HCT116 (cell line): ENCODE measurements around the gene LTA4H. TPM values are rescaled to one million over a fixed set of nuclear protein-coding genes. Genes with fewer than 3 reads are reported as not detected.

Experiments
- ATAC-seq: fragments of 200-7000 bp; cut with Tn5 transposase; 2 replicates; pipeline ENCODE4 v1.9.1; 2020; ENCODE audit warnings: mild to moderate bottlenecking, moderate library complexity
- BruUV-seq: library from RNA; stranded (reverse); fragments of 400-500 nt; replicated peaks from 2 replicates; lab custom pipeline; 2021; lab: Mats Ljungman, UMichigan
- CTCF ChIA-PET: fragments of 300-600 bp; sonication (Branson Sonifier 250); formaldehyde crosslinking; loops from one replicate; lab custom pipeline; 2021; ENCODE audit warnings: antibody characterized with exemption; lab: Charles Lee
- POLR2A ChIA-PET: fragments of 300-600, 350-600 bp; sonication (Branson Sonifier 250); formaldehyde crosslinking; loops from one replicate; lab custom pipeline; 2021; ENCODE audit warnings: antibody characterized with exemption; lab: Charles Lee
- RAD21 ChIA-PET, 2 experiments: fragments of 300-600 bp; sonication (Branson Sonifier 250); formaldehyde crosslinking; loops; one replicate each; lab custom pipeline; 2023; ENCODE audit warnings: low total read pairs in 2 of 2; ENCODE audit not compliant: uncharacterized antibody in 2 of 2, unreplicated experiment in 2 of 2, low non-redundant PET in 1 of 2; lab: Charles Lee
- DNase-seq: peaks from one replicate; pipeline ENCODE4 v3.0.0-alpha.2; 2010; ENCODE audit warnings: low read depth, low spot score
- H2AFZ ChIP-seq: fragments of 200-600 bp; shearing (Covaris generic), sonication (generic); 2 replicates; pipeline ENCODE4 v1.6.1; 2017; ENCODE audit warnings: low read depth, mixed run types, mixed read lengths, antibody characterized with exemption, low read length; ENCODE audit not compliant: poor library complexity, severe bottlenecking
- H3K27ac ChIP-seq: 2 replicates; pipeline ENCODE4 v1.5.1; 2012; ENCODE audit warnings: low read depth, low read length
- H3K27me3 ChIP-seq: fragments of 200-600 bp; sonication (generic); 2 replicates; pipeline ENCODE4 v1.6.1; 2016; ENCODE audit warnings: mixed run types, low read length, mixed read lengths; ENCODE audit not compliant: insufficient read depth
- H3K36me3 ChIP-seq, 2 experiments: fragments of 200-500 bp in 1 of 2; fragments of 200-600 bp in 1 of 2; sonication (Bioruptor generic) in 1 of 2; sonication (generic) in 1 of 2; 2 replicates each; pipeline versions ENCODE4 v1.5.1 to v1.6.1; 2014 to 2016; ENCODE audit warnings: low read length in 2 of 2, inconsistent platforms in 1 of 2, mixed read lengths in 1 of 2, mixed run types in 1 of 2; ENCODE audit not compliant: insufficient read depth in 2 of 2, control insufficient read depth in 1 of 2
- H3K4me1 ChIP-seq, 2 experiments: fragments of 200-600 bp in 1 of 2; sonication (generic) in 1 of 2; 2 replicates each; pipeline versions ENCODE4 v1.5.1 to v1.6.1; 2012 to 2017; ENCODE audit warnings: low read length in 2 of 2, inconsistent platforms in 1 of 2, mild to moderate bottlenecking in 1 of 2, mixed read lengths in 1 of 2, mixed run types in 1 of 2, moderate library complexity in 1 of 2; ENCODE audit not compliant: insufficient read depth in 2 of 2, control insufficient read depth in 1 of 2
- H3K4me2 ChIP-seq: fragments of 200-600 bp; sonication (generic); 2 replicates; pipeline ENCODE4 v1.6.1; 2017; ENCODE audit warnings: mixed run types, low read length, mixed read lengths
- H3K4me3 ChIP-seq, 2 experiments: fragments of 200-600 bp in 1 of 2; sonication (generic) in 1 of 2; replicated peaks in 1 of 2; 2 replicates each; pipeline ENCODE4 v1.5.1; 2011 to 2016; ENCODE audit warnings: low read length in 2 of 2, control low read depth in 1 of 2, low read depth in 1 of 2, mild to moderate bottlenecking in 1 of 2, mixed read lengths in 1 of 2, mixed run types in 1 of 2
- H3K79me2 ChIP-seq: fragments of 200-600 bp; sonication (generic); 2 replicates; pipeline ENCODE4 v1.6.1; 2017; ENCODE audit warnings: mild to moderate bottlenecking, mixed run types, low read length, moderate library complexity, mixed read lengths; ENCODE audit not compliant: insufficient read depth
- H3K9ac ChIP-seq: fragments of 200-600 bp; sonication (generic); 2 replicates; pipeline ENCODE4 v1.6.1; 2016; ENCODE audit warnings: low read length, mixed read lengths
- H3K9me2 ChIP-seq: fragments of 200-600 bp; sonication (generic), shearing (Covaris generic); 2 replicates; pipeline ENCODE4 v1.6.1; 2017; ENCODE audit warnings: mixed run types, mild to moderate bottlenecking, moderate library complexity; ENCODE audit not compliant: insufficient read depth
- H3K9me3 ChIP-seq, 2 experiments: fragments of 200-500 bp in 1 of 2; fragments of 200-600 bp in 1 of 2; sonication (Bioruptor generic) in 1 of 2; sonication (generic) in 1 of 2; 2 replicates each; pipeline ENCODE4 v1.6.1; 2014 to 2017; ENCODE audit warnings: low read length in 2 of 2, mixed read lengths in 2 of 2, inconsistent platforms in 1 of 2, low read depth in 1 of 2, mild to moderate bottlenecking in 1 of 2, mixed run types in 1 of 2, moderate library complexity in 1 of 2; ENCODE audit not compliant: control insufficient read depth in 1 of 2, insufficient read depth in 1 of 2
- H4K20me1 ChIP-seq: fragments of 200-600 bp; sonication (generic), shearing (Covaris generic); 2 replicates; pipeline ENCODE4 v1.6.1; 2017; ENCODE audit warnings: mixed run types, mild to moderate bottlenecking, moderate library complexity; ENCODE audit not compliant: insufficient read depth
- EGR1 ChIP-seq: IDR thresholded peaks from 2 replicates; pipeline ENCODE4 v1.6.1; 2012; ENCODE audit warnings: low read depth
- ELF1 ChIP-seq: IDR thresholded peaks from 2 replicates; pipeline ENCODE4 v1.6.1; 2012; ENCODE audit warnings: low read depth, borderline replicate concordance
- EZH2 ChIP-seq: fragments of 200-600 bp; sonication (generic); IDR thresholded peaks from 2 replicates; pipeline ENCODE4 v1.6.1; 2017; ENCODE audit warnings: antibody characterized with exemption, mixed run types
- POLR2A ChIP-seq: IDR thresholded peaks from 2 replicates; pipeline ENCODE4 v1.7.0; 2011; ENCODE audit warnings: borderline replicate concordance; ENCODE audit not compliant: insufficient read depth, insufficient read length; ENCODE audit errors: extremely low read depth
- RAD21 ChIP-seq: IDR thresholded peaks from 2 replicates; pipeline ENCODE4 v1.6.1; 2012; ENCODE audit warnings: low read depth, mild to moderate bottlenecking
- intact Hi-C: fragments of 100-400 bp; cut with micrococcal nuclease; formaldehyde crosslinking; loops from 2 replicates; pipeline ENCODE4 v1.10.0; 2022
- total RNA-seq: library from RNA; stranded (reverse); gene quantifications from one replicate; pipeline ENCODE4 v1.2.1, GENCODE V29; 2021; ENCODE audit not compliant: unreplicated experiment
- TF ChIP-seq, protein P1 (sequence below): IDR thresholded peaks from 2 replicates; pipeline ENCODE4 v1.6.1; 2011; ENCODE audit warnings: mild to moderate bottlenecking, low read length, moderate library complexity; ENCODE audit not compliant: insufficient replicate concordance; ENCODE audit errors: extremely low read depth
- TF ChIP-seq, protein P2 (sequence below), 3 experiments: fragments of 200-600 bp in 1 of 3; sonication (generic) in 1 of 3; IDR thresholded peaks in 2 of 3; conservative IDR thresholded peaks in 1 of 3; 2 replicates each; pipeline ENCODE4 v1.5.1; 2012 to 2017; ENCODE audit warnings: low read depth in 2 of 3, low read length in 2 of 3, antibody characterized with exemption in 1 of 3, borderline replicate concordance in 1 of 3, control low read depth in 1 of 3, mild to moderate bottlenecking in 1 of 3, mixed read lengths in 1 of 3, mixed run types in 1 of 3, moderate library complexity in 1 of 3; ENCODE audit not compliant: insufficient read depth in 1 of 3

LTA4H gene
- total RNA-seq, 1 experiment from 2014 or later = 163 TPM

- intact Hi-C loops = no loop called here
- ChIA-PET POLR2A (no interaction called here), RAD21 (no interaction called here), CTCF (no interaction called here)
- no peaks in the 10 kb centered on the region for H4K20me1 ChIP-seq
- peaks cover 18 to 21% of the 10 kb centered on the region in 2 experiments; a peak in 3 of 4 replicates for H3K36me3 ChIP-seq
- BruUV-seq = no TSS peak
- no peak overlapping the region for H3K4me2 ChIP-seq
- no peak overlapping the region for H3K4me3 ChIP-seq
- no peak for DNase-seq
- peaks cover 0 to 8% of the 10 kb centered on the region in 2 experiments; a peak in 3 of 4 replicates for H3K4me1 ChIP-seq
- ATAC-seq = no peak
- H3K9ac ChIP-seq = no peak overlapping the region
- H2AFZ ChIP-seq = no peak overlapping the region
- H3K9me2 ChIP-seq = no peaks in the 10 kb centered on the region
- peaks cover 44% of the 10 kb centered on the region for H3K79me2 ChIP-seq
- H3K9me3 ChIP-seq = no peaks in the 10 kb centered on the region
- no peak overlapping the region for H3K27ac ChIP-seq
- TF ChIP-seq EGR1 = no peak
- TF ChIP-seq, protein P1, sequence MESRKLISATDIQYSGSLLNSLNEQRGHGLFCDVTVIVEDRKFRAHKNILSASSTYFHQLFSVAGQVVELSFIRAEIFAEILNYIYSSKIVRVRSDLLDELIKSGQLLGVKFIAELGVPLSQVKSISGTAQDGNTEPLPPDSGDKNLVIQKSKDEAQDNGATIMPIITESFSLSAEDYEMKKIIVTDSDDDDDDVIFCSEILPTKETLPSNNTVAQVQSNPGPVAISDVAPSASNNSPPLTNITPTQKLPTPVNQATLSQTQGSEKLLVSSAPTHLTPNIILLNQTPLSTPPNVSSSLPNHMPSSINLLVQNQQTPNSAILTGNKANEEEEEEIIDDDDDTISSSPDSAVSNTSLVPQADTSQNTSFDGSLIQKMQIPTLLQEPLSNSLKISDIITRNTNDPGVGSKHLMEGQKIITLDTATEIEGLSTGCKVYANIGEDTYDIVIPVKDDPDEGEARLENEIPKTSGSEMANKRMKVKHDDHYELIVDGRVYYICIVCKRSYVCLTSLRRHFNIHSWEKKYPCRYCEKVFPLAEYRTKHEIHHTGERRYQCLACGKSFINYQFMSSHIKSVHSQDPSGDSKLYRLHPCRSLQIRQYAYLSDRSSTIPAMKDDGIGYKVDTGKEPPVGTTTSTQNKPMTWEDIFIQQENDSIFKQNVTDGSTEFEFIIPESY = no peak
- TF ChIP-seq, protein P2, sequence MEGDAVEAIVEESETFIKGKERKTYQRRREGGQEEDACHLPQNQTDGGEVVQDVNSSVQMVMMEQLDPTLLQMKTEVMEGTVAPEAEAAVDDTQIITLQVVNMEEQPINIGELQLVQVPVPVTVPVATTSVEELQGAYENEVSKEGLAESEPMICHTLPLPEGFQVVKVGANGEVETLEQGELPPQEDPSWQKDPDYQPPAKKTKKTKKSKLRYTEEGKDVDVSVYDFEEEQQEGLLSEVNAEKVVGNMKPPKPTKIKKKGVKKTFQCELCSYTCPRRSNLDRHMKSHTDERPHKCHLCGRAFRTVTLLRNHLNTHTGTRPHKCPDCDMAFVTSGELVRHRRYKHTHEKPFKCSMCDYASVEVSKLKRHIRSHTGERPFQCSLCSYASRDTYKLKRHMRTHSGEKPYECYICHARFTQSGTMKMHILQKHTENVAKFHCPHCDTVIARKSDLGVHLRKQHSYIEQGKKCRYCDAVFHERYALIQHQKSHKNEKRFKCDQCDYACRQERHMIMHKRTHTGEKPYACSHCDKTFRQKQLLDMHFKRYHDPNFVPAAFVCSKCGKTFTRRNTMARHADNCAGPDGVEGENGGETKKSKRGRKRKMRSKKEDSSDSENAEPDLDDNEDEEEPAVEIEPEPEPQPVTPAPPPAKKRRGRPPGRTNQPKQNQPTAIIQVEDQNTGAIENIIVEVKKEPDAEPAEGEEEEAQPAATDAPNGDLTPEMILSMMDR (IDR thresholded peaks at IDR 0.05 in 2 of 3, conservative IDR thresholded peaks at IDR 0.05 in 1 of 3; ENCODE audit: borderline replicate concordance in 1 of 3, insufficient read depth in 1 of 3, low read depth in 2 of 3, low read length in 2 of 3) = no peak
- no peak for TF ChIP-seq RAD21
- no peak for TF ChIP-seq POLR2A
- no peak for TF ChIP-seq EZH2
- TF ChIP-seq ELF1 = no peak
- H3K27me3 ChIP-seq = no peaks in the 10 kb centered on the region
These were observed 5.6 kb downstream of the LTA4H start for GRCh38 chr12:96029826-96030225.
